Measurements from ENCODE around the gene FAM181A. TPM values are rescaled to one million over a fixed set of nuclear protein-coding genes. Genes with fewer than 3 reads are reported as not detected.

The FAM181A gene
- total and polyA plus RNA-seq, 7 experiments from 2014 or later = not detected

GRCh38 chr14:93928184-93929047, 1.3 kb downstream of the FAM181A start:
- no peaks in the 10 kb centered on the region for H3K36me3 ChIP-seq (ENCODE audit: control insufficient read depth in 2 of 3, insufficient read depth in 3 of 3, low read length in 3 of 3)
- H3K27ac ChIP-seq (ENCODE audit: low read depth, low read length) = no peak overlapping the region
- DNase-seq (no peak), ATAC-seq (no peak)
- ChIA-PET CTCF (no interaction called here), POLR2A (no interaction called here)
- no peaks in the 10 kb centered on the region for H3K27me3 Mint-ChIP-seq
- H3K4me3 Mint-ChIP-seq = no peak overlapping the region
- H3K9me3 ChIP-seq (ENCODE audit: control insufficient read depth in 2 of 3, low read length in 3 of 3) = no peaks in the 10 kb centered on the region
- H3K4me1 ChIP-seq (ENCODE audit: control insufficient read depth in 2 of 2, insufficient read depth in 2 of 2, low read length in 2 of 2) = no peaks in the 10 kb centered on the region
- no peaks in the 10 kb centered on the region for H3K36me3 Mint-ChIP-seq
- no peaks in the 10 kb centered on the region for H3K4me1 Mint-ChIP-seq
- no peak overlapping the region for H3K27ac Mint-ChIP-seq
- H3K27me3 ChIP-seq (ENCODE audit: control insufficient read depth in 2 of 2, insufficient read depth in 2 of 2, low read length in 2 of 2) = no peaks in the 10 kb centered on the region
- no peak overlapping the region for H3K4me3 ChIP-seq (ENCODE audit: low read length)
- intact Hi-C loops (cut with micrococcal nuclease) = no loop called here
- no peaks in the 10 kb centered on the region for H3K9me3 Mint-ChIP-seq

DNA sequence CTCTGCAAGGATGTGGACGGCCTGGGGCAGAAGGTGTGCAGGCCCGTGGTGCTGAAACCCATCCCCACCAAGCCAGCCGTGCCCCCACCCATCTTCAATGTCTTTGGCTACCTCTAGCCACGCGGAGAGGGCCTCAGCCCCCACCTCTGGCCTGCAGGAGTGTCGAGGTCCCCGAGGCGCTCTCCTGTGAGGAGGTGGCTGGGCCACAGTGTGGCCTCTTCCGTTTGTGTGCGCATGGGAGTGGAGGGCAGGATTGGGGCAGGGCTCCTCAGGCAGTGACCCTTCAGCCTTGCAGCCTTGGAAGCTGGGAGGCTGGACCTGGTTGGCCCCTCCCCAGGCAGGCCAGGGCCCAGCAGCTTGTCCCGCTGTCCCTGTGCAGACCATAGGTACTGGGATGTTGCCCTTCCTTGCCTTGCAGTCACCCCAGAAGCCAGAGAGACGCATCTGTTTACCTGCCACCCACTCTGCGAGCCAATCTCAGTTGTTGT, 1.9 kb downstream of the FAM181A start:
- H3K4me3 ChIP-seq (ENCODE audit: low read length) = no peak overlapping the region
- H3K9me3 Mint-ChIP-seq = no peaks in the 10 kb centered on the region
- no peak overlapping the region for H3K4me3 Mint-ChIP-seq
- no peaks in the 10 kb centered on the region for H3K27me3 Mint-ChIP-seq
- no peaks in the 10 kb centered on the region for H3K4me1 Mint-ChIP-seq
- ATAC-seq = no peak
- CTCF ChIA-PET = no interaction called here
- no peaks in the 10 kb centered on the region for H3K9me3 ChIP-seq (ENCODE audit: control insufficient read depth in 2 of 3, low read length in 3 of 3)
- POLR2A ChIA-PET = no interaction called here
- H3K36me3 ChIP-seq (ENCODE audit: control insufficient read depth in 2 of 3, insufficient read depth in 3 of 3, low read length in 3 of 3) = no peaks in the 10 kb centered on the region
- no peak overlapping the region for H3K27ac Mint-ChIP-seq
- no peaks in the 10 kb centered on the region for H3K4me1 ChIP-seq (ENCODE audit: control insufficient read depth in 2 of 2, insufficient read depth in 2 of 2, low read length in 2 of 2)
- intact Hi-C loops (cut with micrococcal nuclease) = no loop called here
- no peaks in the 10 kb centered on the region for H3K27me3 ChIP-seq (ENCODE audit: control insufficient read depth in 2 of 2, insufficient read depth in 2 of 2, low read length in 2 of 2)
- no peak overlapping the region for H3K27ac ChIP-seq (ENCODE audit: low read depth, low read length)
- no peak for DNase-seq
- H3K36me3 Mint-ChIP-seq = peaks cover 0 to under 1% (median 0%) of the 10 kb centered on the region in 5 donors

DNA sequence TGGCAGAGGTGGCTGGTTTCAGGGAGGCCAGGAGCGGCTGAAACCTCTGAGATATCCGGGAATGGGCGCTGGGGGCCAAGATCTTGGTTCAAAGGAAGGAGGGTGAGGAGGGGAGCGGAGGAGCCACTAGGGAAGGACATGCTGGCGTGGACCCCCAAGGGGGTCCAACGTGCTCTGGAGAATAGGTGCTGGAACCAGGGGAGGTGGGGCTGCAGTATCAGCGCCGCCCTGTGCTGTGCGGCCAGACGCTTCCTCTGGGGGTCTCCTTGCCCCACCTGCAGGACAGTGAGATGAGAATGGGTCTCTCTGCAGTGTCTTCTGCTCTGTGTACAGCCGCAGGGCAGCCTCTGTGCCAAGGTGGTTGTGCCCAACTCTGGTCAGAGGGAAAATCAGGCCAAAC, 2.5 kb downstream of the FAM181A start:
- ChIA-PET CTCF (no interaction called here), POLR2A (no interaction called here)
- Mint-ChIP-seq H3K27me3 (no peaks in the 10 kb centered on the region), H3K4me3 (no peak overlapping the region), H3K4me1 (no peaks in the 10 kb centered on the region), H3K27ac (no peak overlapping the region), H3K36me3 (peaks cover 0 to 5% (median 0%) of the 10 kb centered on the region in 5 donors), H3K9me3 (no peaks in the 10 kb centered on the region)
- ATAC-seq (no peak), DNase-seq (no peak)
- H3K27me3 ChIP-seq (ENCODE audit: control insufficient read depth in 2 of 2, insufficient read depth in 2 of 2, low read length in 2 of 2) = no peaks in the 10 kb centered on the region
- H3K4me1 ChIP-seq (ENCODE audit: control insufficient read depth in 2 of 2, insufficient read depth in 2 of 2, low read length in 2 of 2) = no peaks in the 10 kb centered on the region
- no peaks in the 10 kb centered on the region for H3K36me3 ChIP-seq (ENCODE audit: control insufficient read depth in 2 of 3, insufficient read depth in 3 of 3, low read length in 3 of 3)
- intact Hi-C loops (cut with micrococcal nuclease) = no loop called here
- H3K27ac ChIP-seq (ENCODE audit: low read depth, low read length) = no peak overlapping the region
- no peaks in the 10 kb centered on the region for H3K9me3 ChIP-seq (ENCODE audit: control insufficient read depth in 2 of 3, low read length in 3 of 3)
- H3K4me3 ChIP-seq (ENCODE audit: low read length) = no peak overlapping the region

DNA sequence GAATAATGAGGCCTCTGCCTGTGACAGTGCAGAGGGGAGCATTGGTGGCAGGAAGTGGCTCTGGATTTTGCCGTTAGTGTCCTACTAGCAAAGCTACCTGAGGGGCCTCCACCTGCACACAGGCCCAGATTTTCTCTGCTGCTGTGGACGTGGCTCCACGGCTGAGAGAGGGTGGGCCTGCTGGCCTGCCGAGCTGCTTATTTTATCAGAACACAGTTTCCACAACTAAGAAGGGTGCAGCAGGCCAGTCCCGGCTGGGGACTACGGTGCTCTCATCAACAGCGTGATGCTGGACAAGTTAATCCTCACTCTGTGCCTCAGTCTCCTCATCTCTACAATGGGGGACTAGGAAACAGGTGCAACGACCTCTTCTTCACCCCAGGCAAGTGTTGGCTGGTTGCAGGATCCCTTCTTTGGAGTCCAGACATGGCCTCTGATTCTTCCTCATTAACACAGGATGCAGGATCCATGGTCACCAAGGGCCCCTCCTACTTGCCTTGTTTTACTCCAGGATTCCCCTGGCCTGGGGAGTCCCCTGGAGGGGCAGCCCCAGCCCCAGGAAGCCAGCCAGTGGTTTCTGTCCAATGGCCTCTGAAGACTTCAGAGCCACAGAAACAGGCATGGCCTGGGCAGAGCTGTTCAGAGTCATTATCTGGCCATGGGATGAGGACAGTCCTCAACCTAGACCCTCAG, 3.3 kb downstream of the FAM181A start:
- Histone ChIP-seq H3K4me1 (ENCODE audit: control insufficient read depth in 2 of 2, insufficient read depth in 2 of 2, low read length in 2 of 2) (no peaks in the 10 kb centered on the region), H3K27ac (ENCODE audit: low read depth, low read length) (no peak overlapping the region), H3K36me3 (ENCODE audit: control insufficient read depth in 2 of 3, insufficient read depth in 3 of 3, low read length in 3 of 3) (no peaks in the 10 kb centered on the region), H3K4me3 (ENCODE audit: low read length) (no peak overlapping the region), H3K27me3 (ENCODE audit: control insufficient read depth in 2 of 2, insufficient read depth in 2 of 2, low read length in 2 of 2) (no peaks in the 10 kb centered on the region), H3K9me3 (ENCODE audit: control insufficient read depth in 2 of 3, low read length in 3 of 3) (no peaks in the 10 kb centered on the region)
- Mint-ChIP-seq H3K4me1 (no peaks in the 10 kb centered on the region), H3K9me3 (no peaks in the 10 kb centered on the region), H3K36me3 (peaks cover 0 to 5% (median 0%) of the 10 kb centered on the region in 5 donors), H3K27me3 (no peaks in the 10 kb centered on the region), H3K27ac (no peak overlapping the region), H3K4me3 (no peak overlapping the region)
- CTCF ChIA-PET = no interaction called here
- intact Hi-C loops (cut with micrococcal nuclease) = no loop called here
- POLR2A ChIA-PET = no interaction called here
- ATAC-seq = no peak
- DNase-seq = no peak

DNA sequence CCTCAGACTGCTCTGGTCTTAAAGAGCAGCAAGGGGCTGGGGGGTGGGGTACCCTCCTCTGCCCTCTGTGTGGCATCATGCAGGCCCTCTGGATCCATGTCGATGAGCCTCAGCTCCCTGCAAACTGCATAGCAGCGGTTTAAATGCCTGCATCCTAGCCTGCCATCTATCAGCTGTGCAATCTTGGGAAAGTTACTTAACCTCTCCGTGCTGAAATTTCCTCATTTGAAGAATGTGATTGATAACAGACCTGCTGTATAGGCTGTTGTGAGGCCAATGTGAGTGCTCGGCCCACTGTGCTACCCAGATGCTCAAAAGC, 3.8 kb downstream of the FAM181A start:
- intact Hi-C loops (cut with micrococcal nuclease) = no loop called here
- DNase-seq (no peak), ATAC-seq (no peak)
- Mint-ChIP-seq H3K36me3 (peaks cover 0 to 5% (median 0%) of the 10 kb centered on the region in 5 donors), H3K27me3 (peaks cover 0 to 1% (median 0%) of the 10 kb centered on the region in 5 donors), H3K27ac (no peak overlapping the region), H3K4me3 (no peak overlapping the region), H3K4me1 (peaks cover 0 to under 1% (median 0%) of the 10 kb centered on the region in 7 donors), H3K9me3 (no peaks in the 10 kb centered on the region)
- CTCF ChIA-PET = no interaction called here
- no peak overlapping the region for H3K4me3 ChIP-seq (ENCODE audit: low read length)
- no peaks in the 10 kb centered on the region for H3K9me3 ChIP-seq (ENCODE audit: control insufficient read depth in 2 of 3, low read length in 3 of 3)
- no peaks in the 10 kb centered on the region for H3K27me3 ChIP-seq (ENCODE audit: control insufficient read depth in 2 of 2, insufficient read depth in 2 of 2, low read length in 2 of 2)
- no peak overlapping the region for H3K27ac ChIP-seq (ENCODE audit: low read depth, low read length)
- no peaks in the 10 kb centered on the region for H3K36me3 ChIP-seq (ENCODE audit: control insufficient read depth in 2 of 3, insufficient read depth in 3 of 3, low read length in 3 of 3)
- no peaks in the 10 kb centered on the region for H3K4me1 ChIP-seq (ENCODE audit: control insufficient read depth in 2 of 2, insufficient read depth in 2 of 2, low read length in 2 of 2)
- POLR2A ChIA-PET = no interaction called here

GRCh38 chr14:93932642-93933041, 5.5 kb downstream of the FAM181A start:
- ATAC-seq = no peak
- Histone ChIP-seq H3K4me1 (ENCODE audit: control insufficient read depth in 2 of 2, insufficient read depth in 2 of 2, low read length in 2 of 2) (no peaks in the 10 kb centered on the region), H3K36me3 (ENCODE audit: control insufficient read depth in 2 of 3, insufficient read depth in 3 of 3, low read length in 3 of 3) (no peaks in the 10 kb centered on the region), H3K9me3 (ENCODE audit: control insufficient read depth in 2 of 3, low read length in 3 of 3) (no peaks in the 10 kb centered on the region), H3K27ac (ENCODE audit: low read depth, low read length) (no peak overlapping the region), H3K4me3 (ENCODE audit: low read length) (no peak overlapping the region), H3K27me3 (ENCODE audit: control insufficient read depth in 2 of 2, insufficient read depth in 2 of 2, low read length in 2 of 2) (no peaks in the 10 kb centered on the region)
- Mint-ChIP-seq H3K9me3 (no peaks in the 10 kb centered on the region), H3K4me1 (peaks cover 0 to 5% (median 0%) of the 10 kb centered on the region in 7 donors), H3K4me3 (no peak overlapping the region), H3K36me3 (peaks cover 0 to 10% (median 0%) of the 10 kb centered on the region in 5 donors), H3K27me3 (peaks cover 0 to 5% (median 0%) of the 10 kb centered on the region in 5 donors), H3K27ac (no peak overlapping the region)
- ChIA-PET CTCF (no interaction called here), POLR2A (no interaction called here)
- no peak for DNase-seq
- intact Hi-C loops (cut with micrococcal nuclease) = no loop called here

Data from naive thymus-derived CD4-positive, alpha-beta T cell (primary cell).